ENCODE results near the gene NPAS1. TPM values are rescaled to one million over a fixed set of nuclear protein-coding genes. Genes with fewer than 3 reads are reported as not detected.

The NPAS1 gene
- 2.9 TPM for total RNA-seq

- no peak for FAIRE-seq
- DNase-seq (ENCODE audit: low spot score in 2 of 2) = no peak
Observed at GRCh38 chr19:47019431-47020041, at the start of gene NPAS1. Gene NPAS1 (plus strand): TSS chr19:47019837. CDS start chr19:47021048, 1,211 bp downstream.

- DNase-seq (ENCODE audit: low spot score in 2 of 2) = no peak
Observed at GRCh38 chr19:46970815-46971214, 48.8 kb upstream of the NPAS1 start.

GRCh38 chr19:46972311-46972710 lies 47.3 kb upstream of the NPAS1 start:
- FAIRE-seq = no peak
- no peak for DNase-seq (ENCODE audit: low spot score in 2 of 2)

More at GRCh38 chr19:46970815-46971214, 48.8 kb upstream of the NPAS1 start:
- FAIRE-seq = no peak

- no peak for DNase-seq (ENCODE audit: low spot score in 2 of 2)
- FAIRE-seq = no peak
Observed at GRCh38 chr19:46974181-46974580, 45.5 kb upstream of the NPAS1 start.

GRCh38 chr19:46975011-46975924 lies 44.4 kb upstream of the NPAS1 start:
- no peak for DNase-seq (ENCODE audit: low spot score in 2 of 2)

GRCh38 chr19:46975925-46976782 lies 43.5 kb upstream of the NPAS1 start:
- FAIRE-seq (no peak), DNase-seq (ENCODE audit: low spot score in 2 of 2) (peak; percentile 61 to 68)

More at GRCh38 chr19:46975011-46975924, 44.4 kb upstream of the NPAS1 start:
- FAIRE-seq = no peak

- DNase-seq (ENCODE audit: low spot score in 2 of 2) = no peak
- no peak for FAIRE-seq
Observed at GRCh38 chr19:46976845-46977320, 42.8 kb upstream of the NPAS1 start.

- no peak for FAIRE-seq
- DNase-seq (ENCODE audit: low spot score in 2 of 2) = no peak
Observed at GRCh38 chr19:46977548-46977947, 42.1 kb upstream of the NPAS1 start.

- FAIRE-seq (no peak), DNase-seq (ENCODE audit: low spot score in 2 of 2) (no peak)
Observed at GRCh38 chr19:46978171-46978869, 41.3 kb upstream of the NPAS1 start.

GRCh38 chr19:46979126-46980105 lies 40.2 kb upstream of the NPAS1 start:
- FAIRE-seq = no peak

GRCh38 chr19:46980761-46981160 lies 38.9 kb upstream of the NPAS1 start:
- DNase-seq (ENCODE audit: low spot score in 2 of 2) (no peak), FAIRE-seq (no peak)

More at GRCh38 chr19:46979126-46980105, 40.2 kb upstream of the NPAS1 start:
- no peak for DNase-seq (ENCODE audit: low spot score in 2 of 2)

GRCh38 chr19:46981286-46981945 lies 38.2 kb upstream of the NPAS1 start:
- no peak for FAIRE-seq
- no peak for DNase-seq (ENCODE audit: low spot score in 2 of 2)

- no peak for FAIRE-seq
- no peak for DNase-seq (ENCODE audit: low spot score in 2 of 2)
Observed at GRCh38 chr19:46983097-46983496, 36.5 kb upstream of the NPAS1 start.

- no peak for DNase-seq (ENCODE audit: low spot score in 2 of 2)
- FAIRE-seq = no peak
Observed at GRCh38 chr19:46984077-46985010, 35.3 kb upstream of the NPAS1 start.

- no peak for DNase-seq (ENCODE audit: low spot score in 2 of 2)
- FAIRE-seq = no peak
Observed at GRCh38 chr19:46985542-46986415, 33.9 kb upstream of the NPAS1 start.

- FAIRE-seq = no peak
- no peak for DNase-seq (ENCODE audit: low spot score in 2 of 2)
Observed at GRCh38 chr19:46988614-46989230, 30.9 kb upstream of the NPAS1 start.
